GM18517 (cell line): Measurements from ENCODE around the gene BBLN.
"Not testable (repeated sequence)": the region's sequence is repeated elsewhere in the genome, so short reads cannot be mapped to it uniquely, and the experiment has no call there.

Source experiments
- ATAC-seq: cut with Tn5 transposase; IDR thresholded peaks from one replicate; pipeline ENCODE4 v1.9.1; 2021; ENCODE audit warnings: mild to moderate bottlenecking, moderate library complexity; ENCODE audit not compliant: unreplicated experiment

The BBLN gene

DNA sequence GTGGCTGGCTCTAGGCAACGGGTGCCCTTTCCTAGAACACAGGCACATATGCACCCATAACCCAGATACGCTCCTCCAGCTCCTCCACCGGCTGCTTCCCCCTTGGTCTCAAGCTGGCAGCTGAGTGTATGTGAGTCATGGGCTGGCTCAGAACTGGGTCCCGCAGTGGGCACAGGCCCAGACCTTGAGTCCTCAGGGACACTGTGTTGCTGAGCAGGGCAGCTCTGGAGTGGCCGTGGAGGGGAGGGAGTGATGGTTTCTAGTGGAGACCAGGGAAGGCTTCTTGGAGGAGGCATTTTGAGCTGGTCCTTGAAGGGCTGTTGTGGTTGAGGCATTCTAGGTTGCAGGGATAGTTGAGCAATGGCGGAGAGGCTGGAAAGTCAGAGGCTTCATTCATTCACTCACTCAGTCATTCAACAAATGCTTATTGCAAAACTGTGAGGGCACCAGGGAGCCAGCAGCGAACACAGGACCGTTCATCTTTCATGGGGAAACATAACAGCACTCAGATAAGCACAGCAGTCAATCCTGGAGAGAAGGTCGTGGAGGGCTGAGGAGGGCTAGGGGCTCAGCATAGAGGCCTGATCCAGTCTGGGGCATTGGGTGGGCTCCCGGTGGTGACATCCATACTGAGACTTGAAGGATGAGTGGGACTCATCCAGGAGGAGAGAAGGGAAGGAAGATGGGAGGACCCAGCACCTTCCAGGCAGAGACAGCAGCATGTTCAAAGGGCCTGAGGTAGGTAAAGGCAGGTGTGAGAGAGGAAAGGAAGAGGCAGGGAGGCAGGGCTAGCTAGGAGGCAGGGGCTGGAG lies 2.4 kb downstream of the BBLN start:
- ATAC-seq = no peak

GRCh38 chr9:128163027-128163515 lies 3.0 kb downstream of the BBLN start:
- no peak for ATAC-seq

DNA sequence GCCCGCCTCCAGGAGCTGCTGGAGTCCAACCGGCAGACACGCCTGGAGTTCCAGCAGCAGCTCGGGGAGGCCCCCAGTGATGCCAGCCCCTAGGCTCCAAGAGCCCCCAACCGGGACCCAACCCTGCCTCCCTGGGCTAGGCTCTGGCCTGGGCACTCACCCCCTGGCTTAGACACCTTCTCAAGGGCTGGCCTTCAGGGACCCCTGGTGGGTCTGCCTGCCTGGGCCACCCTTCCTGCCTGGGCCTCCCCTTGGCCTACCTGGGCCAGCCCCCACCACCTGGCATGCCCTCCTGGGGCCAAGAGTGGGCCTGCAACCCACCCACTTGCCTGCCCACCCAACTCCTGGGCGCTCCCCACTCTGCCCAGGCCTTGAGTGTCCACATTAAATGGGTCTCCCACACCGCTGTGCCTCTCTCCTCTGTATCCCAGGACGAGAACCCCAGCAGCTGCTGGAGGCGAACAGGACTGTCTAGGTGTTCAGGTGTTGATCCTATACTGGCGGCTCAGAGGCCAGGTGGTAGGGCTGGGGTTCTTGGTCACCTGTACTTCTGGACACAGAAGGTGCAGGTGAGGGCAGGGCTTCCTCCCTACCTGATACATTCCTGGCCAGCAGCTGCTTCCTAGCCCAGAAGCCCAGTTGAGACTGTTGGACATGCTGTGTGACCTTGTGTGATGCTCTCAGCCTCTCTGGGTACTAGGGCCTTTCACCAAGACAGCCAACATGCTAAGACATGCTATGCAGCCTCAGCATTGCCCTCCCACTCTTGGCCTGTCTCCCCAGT lies 3.6 kb downstream of the BBLN start:
- ATAC-seq = no peak

DNA sequence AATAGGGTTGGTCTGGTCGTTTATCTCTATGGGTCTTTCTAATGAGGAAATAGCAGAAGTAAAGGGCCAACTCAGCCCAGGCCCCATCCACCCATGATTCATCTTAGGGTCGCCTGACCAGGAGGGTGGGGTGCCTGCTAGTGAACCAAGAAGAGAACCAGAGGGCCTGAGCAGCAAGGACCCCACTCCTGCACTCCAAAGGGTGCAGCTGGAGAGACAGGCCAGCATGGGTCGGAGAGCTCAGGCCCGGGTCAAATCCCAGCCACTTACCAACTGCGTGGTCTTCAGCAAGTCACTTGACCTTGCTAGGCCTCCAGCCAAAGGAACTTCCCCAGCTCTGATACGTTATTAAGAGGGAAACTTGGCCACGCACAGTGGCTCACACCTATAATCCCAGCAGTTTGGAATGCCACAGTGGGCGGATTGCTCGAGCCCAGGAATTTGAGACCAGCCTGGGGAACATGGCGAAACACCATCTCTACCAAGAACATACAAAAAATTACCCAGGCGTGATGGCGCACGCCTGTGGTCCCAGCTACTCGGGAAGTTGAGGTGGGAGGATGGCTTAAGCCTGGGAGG lies 4.3 kb downstream of the BBLN start:
- no peak for ATAC-seq

- ATAC-seq = no peak
Observed at GRCh38 chr9:128166169-128166568, 6.1 kb downstream of the BBLN start.

DNA sequence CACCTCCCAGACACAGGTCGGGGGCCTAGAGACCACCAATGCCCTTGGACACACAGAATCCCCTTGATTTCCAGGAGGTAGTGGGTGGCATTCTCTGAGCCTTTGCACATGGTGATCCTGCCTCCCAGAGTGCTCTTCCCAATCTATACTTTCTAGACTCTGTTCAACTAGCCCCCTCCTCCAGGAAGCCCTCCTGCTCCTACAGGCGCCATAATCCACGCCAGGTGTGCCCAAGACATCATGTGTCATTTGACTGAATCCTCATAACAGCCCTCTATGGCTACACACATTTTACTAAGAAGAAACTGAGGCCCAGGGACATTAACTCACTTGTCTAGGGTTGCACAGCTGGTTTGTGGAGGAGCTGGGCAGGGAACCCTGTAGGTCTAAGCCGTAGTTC lies 7.1 kb downstream of the BBLN start:
- no peak for ATAC-seq

GRCh38 chr9:128168731-128169308 lies 8.8 kb downstream of the BBLN start:
- ATAC-seq = no peak

DNA sequence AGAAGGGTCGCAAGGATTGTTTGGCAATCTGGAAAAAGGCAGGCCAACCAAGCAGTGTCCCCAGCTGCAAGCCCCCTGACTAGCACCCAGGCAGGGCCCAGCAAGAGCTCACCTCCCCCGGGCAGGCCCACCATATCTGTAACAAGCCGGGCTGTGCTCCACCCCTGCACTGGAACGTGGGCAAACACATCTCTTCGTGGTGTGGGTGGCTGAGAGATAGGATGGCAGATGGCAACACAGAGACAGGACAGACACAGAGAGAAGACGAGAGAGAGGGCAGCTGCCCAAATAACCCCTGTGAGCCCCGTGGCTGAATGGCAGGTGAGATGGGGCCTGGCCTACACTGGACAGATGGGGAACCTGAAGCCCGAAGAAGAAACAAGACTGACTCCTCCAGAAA lies 9.4 kb downstream of the BBLN start:
- no peak for ATAC-seq

DNA sequence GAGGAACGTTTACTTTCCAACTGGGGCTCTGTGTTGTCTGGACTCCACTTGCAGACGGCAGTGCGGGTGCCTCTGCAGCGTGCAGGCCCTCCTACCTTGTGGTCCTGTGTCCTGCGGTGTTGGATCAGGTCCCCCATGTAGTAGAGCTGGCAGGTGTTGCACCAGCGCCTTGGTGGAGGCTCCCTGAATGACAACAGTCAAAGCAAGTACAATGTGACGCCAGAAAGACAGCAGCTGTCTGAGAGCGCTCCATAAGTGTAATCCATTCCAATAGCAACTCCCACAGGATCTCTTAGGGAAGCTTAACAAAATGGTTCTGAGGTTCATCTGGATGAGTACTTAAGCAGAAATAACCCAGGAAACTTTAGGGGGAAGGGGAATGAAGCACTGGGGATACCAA lies 9.9 kb downstream of the BBLN start:
- ATAC-seq = no peak

- ATAC-seq = no peak
Observed at GRCh38 chr9:128174062-128174461, 14.0 kb downstream of the BBLN start.

GRCh38 chr9:128175102-128175563 lies 15.1 kb downstream of the BBLN start:
- ATAC-seq = no peak

DNA sequence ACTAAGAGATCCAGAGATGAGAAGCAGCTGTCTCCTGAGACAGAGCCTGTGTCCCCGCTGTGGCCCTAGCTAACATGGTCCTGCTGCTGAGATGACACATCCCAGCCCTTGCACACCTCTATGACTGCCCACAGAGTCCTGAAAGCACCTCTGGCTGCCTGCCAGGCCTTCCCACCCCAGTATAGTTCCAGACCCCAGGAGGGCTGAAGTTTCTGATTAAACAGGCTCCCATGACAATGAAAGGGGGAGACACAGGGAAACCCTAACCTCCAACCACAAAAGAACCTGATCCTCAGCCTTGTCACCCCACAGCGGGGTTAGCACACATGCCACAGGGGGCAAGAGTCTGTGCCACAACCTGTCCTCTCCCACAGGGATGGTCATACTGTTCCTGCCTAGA lies 15.7 kb downstream of the BBLN start:
- no peak for ATAC-seq

- no peak for ATAC-seq
Observed at GRCh38 chr9:128178806-128179431, 18.9 kb downstream of the BBLN start.

DNA sequence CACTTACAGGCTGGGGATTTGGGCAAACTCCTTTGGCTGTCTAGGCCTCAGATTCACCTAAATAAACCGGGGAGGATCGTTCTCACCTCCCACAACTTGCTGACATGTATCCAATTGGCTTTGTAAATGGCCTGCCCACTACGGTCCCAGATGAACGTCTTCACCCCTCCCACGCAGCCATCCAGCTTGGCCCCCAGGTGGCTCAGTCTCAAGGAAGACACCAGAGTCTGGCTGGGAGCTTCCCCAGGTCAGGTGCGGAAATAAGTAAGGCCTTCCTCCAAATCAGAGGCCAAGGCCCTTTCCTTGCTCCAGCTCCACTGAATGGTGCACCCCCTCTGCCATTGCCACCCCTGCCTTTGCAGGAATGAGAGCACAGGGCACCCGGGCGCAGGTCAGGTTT lies 19.9 kb downstream of the BBLN start:
- ATAC-seq = no peak

DNA sequence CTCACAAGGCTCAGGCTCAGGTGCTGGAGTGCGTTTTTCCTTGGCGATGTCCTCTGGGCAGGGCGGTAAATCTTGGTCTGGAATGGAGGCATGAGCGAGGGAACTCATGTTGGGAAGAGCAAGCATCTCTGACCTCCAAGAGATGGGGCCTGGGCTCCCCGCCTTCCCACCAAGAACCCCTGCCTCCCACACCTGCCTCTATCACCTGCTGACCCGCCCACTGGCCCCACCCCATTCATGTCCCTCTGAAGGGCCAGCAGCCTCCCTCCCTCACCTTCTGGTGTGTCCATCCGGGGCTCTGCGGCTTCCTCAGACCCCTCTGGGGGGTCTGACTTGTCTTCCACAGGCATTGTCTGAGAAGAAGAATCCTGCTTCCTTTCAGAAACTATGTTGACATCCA lies 20.4 kb downstream of the BBLN start:
- ATAC-seq = no peak

DNA sequence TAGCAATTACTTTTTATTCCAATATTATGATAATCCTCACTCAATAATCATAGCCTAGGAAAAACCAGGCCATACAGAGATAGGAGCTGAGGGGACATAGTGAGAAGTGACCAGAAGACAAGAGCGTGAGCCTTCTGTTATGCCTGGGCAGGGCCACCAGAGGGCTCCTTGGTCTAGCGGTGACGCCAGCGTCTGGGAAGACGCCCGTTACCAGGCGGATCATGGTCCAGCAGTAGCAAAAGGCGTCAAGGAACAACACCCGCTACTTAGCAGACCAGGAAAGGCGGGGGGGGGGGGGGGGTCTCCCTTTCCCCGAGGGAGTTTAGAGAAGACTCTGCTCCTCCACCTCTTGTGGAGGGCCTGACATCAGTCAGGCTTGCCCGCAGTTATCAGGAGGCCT lies 21.4 kb downstream of the BBLN start:
- ATAC-seq = not testable (repeated sequence)

GRCh38 chr9:128182893-128183588 lies 23.0 kb downstream of the BBLN start:
- no peak for ATAC-seq

- ATAC-seq = no peak
Observed at GRCh38 chr9:128185979-128186965, 26.2 kb downstream of the BBLN start.

- no peak for ATAC-seq
Observed at GRCh38 chr9:128187361-128187760, 27.3 kb downstream of the BBLN start.
